Stimulated activated effector memory CD8-positive, alpha-beta T cell treated with anti-CD3 and anti-CD28 coated beads, Interleukin-12 subunit alpha, Interleukin-12 subunit beta, amount 100 ng/mL, for 72 hours (primary cell): ENCODE results near the gene PRMT1.
A peak's percentile ranks its signal among the peaks of the same experiment; 100 is the strongest.
"Not testable (repeated sequence)": the region's sequence is repeated elsewhere in the genome, so short reads cannot be mapped to it uniquely, and the experiment has no call there.

ENCODE experiments used
- ATAC-seq: fragments of 150-1000 bp; cut with Tn5 transposase; 2 replicates; pipeline ENCODE4 v1.10.0; 2021
- DNase-seq, 2 donors: peaks; one replicate each; pipeline ENCODE4 v3.0.0; 2021 to 2022; ENCODE audit warnings: low spot score in 2 of 2
- H3K27ac Mint-ChIP-seq: one replicate; pipeline ENCODE4 v1.8.0; 2022; ENCODE audit warnings: mild to moderate bottlenecking, mixed read lengths
- H3K36me3 Mint-ChIP-seq: one replicate; pipeline ENCODE4 v1.8.0; 2022; ENCODE audit warnings: mild to moderate bottlenecking, mixed read lengths
- H3K4me1 Mint-ChIP-seq: one replicate; pipeline ENCODE4 v1.8.0; 2022; ENCODE audit warnings: mixed read lengths
- H3K4me3 Mint-ChIP-seq: one replicate; pipeline ENCODE4 v1.8.0; 2022; ENCODE audit warnings: mild to moderate bottlenecking, mixed read lengths
- H3K9me3 Mint-ChIP-seq: one replicate; pipeline ENCODE4 v1.8.0; 2022; ENCODE audit warnings: mixed read lengths

The PRMT1 gene

GRCh38 chr19:49710372-49710951 is 33.4 kb downstream of the PRMT1 start:
- no peak for ATAC-seq
- Mint-ChIP-seq H3K36me3 (peaks cover 7% of the 10 kb centered on the region), H3K27ac (no peak overlapping the region), H3K4me1 (peaks cover 6% of the 10 kb centered on the region), H3K4me3 (no peak overlapping the region), H3K9me3 (no peaks in the 10 kb centered on the region)
- DNase-seq: no peak

GRCh38 chr19:49712397-49712859 is 35.4 kb downstream of the PRMT1 start:
- H3K36me3 Mint-ChIP-seq: peaks cover 7% of the 10 kb centered on the region
- H3K27ac Mint-ChIP-seq: no peak overlapping the region
- peaks cover 15% of the 10 kb centered on the region for H3K4me1 Mint-ChIP-seq
- DNase-seq: no peak
- no peaks in the 10 kb centered on the region for H3K9me3 Mint-ChIP-seq
- H3K4me3 Mint-ChIP-seq: no peak overlapping the region
- no peak for ATAC-seq

- peaks cover 19% of the 10 kb centered on the region for H3K4me1 Mint-ChIP-seq
- DNase-seq (no peak), ATAC-seq (no peak)
- H3K36me3 Mint-ChIP-seq: peaks cover 7% of the 10 kb centered on the region
- no peak overlapping the region for H3K4me3 Mint-ChIP-seq
- no peak overlapping the region for H3K27ac Mint-ChIP-seq
- H3K9me3 Mint-ChIP-seq: no peaks in the 10 kb centered on the region
Observed at GRCh38 chr19:49713236-49713845, 36.3 kb downstream of the PRMT1 start.

- H3K27ac Mint-ChIP-seq: no peak overlapping the region
- DNase-seq: no peak
- ATAC-seq: peak; percentile 55
Observed at GRCh38 chr19:49716154-49716553, 39.1 kb downstream of the PRMT1 start.

GRCh38 chr19:49718511-49718910 is 41.4 kb downstream of the PRMT1 start:
- Mint-ChIP-seq H3K27ac (no peak overlapping the region), H3K4me3 (peak overlapping the region; percentile 69), H3K4me1 (peaks cover 12% of the 10 kb centered on the region), H3K36me3 (no peaks in the 10 kb centered on the region), H3K9me3 (no peaks in the 10 kb centered on the region)
- ATAC-seq (no peak), DNase-seq (no peak)

More at GRCh38 chr19:49716154-49716553, 39.1 kb downstream of the PRMT1 start:
- H3K9me3 Mint-ChIP-seq: no peaks in the 10 kb centered on the region
- peaks cover 19% of the 10 kb centered on the region for H3K4me1 Mint-ChIP-seq
- no peak overlapping the region for H3K4me3 Mint-ChIP-seq
- H3K36me3 Mint-ChIP-seq: no peaks in the 10 kb centered on the region

- H3K9me3 Mint-ChIP-seq: no peaks in the 10 kb centered on the region
- no peak overlapping the region for H3K4me3 Mint-ChIP-seq
- DNase-seq (no peak), ATAC-seq (no peak)
- H3K4me1 Mint-ChIP-seq: peaks cover 12% of the 10 kb centered on the region
- H3K36me3 Mint-ChIP-seq: no peaks in the 10 kb centered on the region
- no peak overlapping the region for H3K27ac Mint-ChIP-seq
Observed at GRCh38 chr19:49718991-49719390, 41.9 kb downstream of the PRMT1 start.

GRCh38 chr19:49719420-49719819 is 42.3 kb downstream of the PRMT1 start:
- not testable (repeated sequence) for H3K9me3 Mint-ChIP-seq, ATAC-seq, H3K4me3 Mint-ChIP-seq, H3K36me3 Mint-ChIP-seq, H3K27ac Mint-ChIP-seq, DNase-seq
- H3K4me1 Mint-ChIP-seq: peaks cover 12% of the 10 kb centered on the region

- H3K36me3 Mint-ChIP-seq: no peaks in the 10 kb centered on the region
- no peak for DNase-seq
- H3K27ac Mint-ChIP-seq: no peak overlapping the region
- ATAC-seq: no peak
- H3K9me3 Mint-ChIP-seq: no peaks in the 10 kb centered on the region
- no peak overlapping the region for H3K4me3 Mint-ChIP-seq
- no peaks in the 10 kb centered on the region for H3K4me1 Mint-ChIP-seq
Observed at GRCh38 chr19:49727217-49728030, 50.4 kb downstream of the PRMT1 start.

- no peak overlapping the region for H3K4me3 Mint-ChIP-seq
- H3K27ac Mint-ChIP-seq: no peak overlapping the region
- DNase-seq (no peak), ATAC-seq (no peak)
- no peaks in the 10 kb centered on the region for H3K9me3 Mint-ChIP-seq
- H3K4me1 Mint-ChIP-seq: no peaks in the 10 kb centered on the region
- no peaks in the 10 kb centered on the region for H3K36me3 Mint-ChIP-seq
Observed at GRCh38 chr19:49730166-49730565, 53.1 kb downstream of the PRMT1 start.
